Non-pigmented ciliary epithelial cell (primary cell): Measurements from ENCODE around the gene TRIP6.
"Not testable (repeated sequence)": the region's sequence is repeated elsewhere in the genome, so short reads cannot be mapped to it uniquely, and the experiment has no call there.

ENCODE experiments used
- DNase-seq: peaks from one replicate; pipeline ENCODE4 v3.0.0-alpha.2; 2010; ENCODE audit warnings: low read depth

TRIP6 gene

DNA sequence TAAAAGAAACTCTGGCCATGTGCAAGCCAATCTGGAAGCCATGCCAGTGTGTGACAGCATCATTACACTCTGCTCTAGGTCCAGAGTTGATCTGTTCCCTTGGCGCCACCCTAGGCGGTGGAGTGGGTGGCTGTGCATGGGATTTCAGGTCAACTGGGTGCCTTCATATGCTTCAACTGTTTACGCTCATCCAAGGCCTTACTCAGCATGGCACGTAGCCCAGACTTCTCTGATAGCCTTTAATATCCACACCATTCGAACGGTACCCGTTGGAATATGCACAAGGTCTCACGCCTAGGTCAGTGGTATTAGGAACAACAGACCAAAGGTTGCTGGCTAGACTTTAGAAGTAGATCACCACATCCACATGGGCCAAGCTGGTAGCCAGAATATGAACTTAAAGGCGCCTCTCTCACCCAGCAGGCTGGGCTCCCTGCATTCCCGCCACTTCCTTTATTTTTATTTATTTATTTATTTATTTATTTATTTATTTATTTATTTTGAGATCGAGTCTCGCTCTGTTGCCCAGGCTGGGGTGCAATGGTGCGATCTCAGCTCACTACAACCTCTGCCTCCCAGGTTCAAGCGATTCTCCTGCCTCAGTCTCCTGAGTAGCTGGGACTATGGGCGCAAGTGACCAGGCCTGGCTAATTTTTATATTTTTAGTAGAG lies 47.2 kb downstream of the TRIP6 start:
- no peak for DNase-seq

DNA sequence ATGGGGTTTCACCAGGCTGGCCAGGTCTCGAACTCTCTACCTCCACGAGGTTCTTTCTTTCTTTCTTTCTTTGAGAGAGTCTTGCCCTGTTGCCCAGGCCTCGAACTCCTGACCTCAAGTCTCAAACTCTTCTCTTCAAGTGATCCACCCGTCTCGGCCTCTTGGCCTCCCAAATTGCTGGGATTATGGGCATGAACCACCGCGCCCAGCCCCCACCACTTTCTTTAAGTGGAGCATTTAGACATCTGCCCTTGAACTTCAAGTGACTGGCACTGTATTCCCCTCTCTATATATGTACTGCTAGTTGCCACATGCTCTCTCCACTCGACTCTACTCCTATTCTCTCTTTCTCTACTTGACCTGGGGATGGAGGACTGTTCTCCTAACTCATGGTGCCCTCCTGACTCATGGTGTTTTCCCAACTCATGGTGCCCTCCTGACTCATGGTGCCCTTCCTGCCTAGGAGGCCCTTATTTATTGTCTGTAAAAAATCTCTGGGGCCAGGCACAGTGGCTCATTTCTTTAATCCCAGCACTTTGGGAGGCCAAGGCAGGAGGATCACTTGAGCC lies 47.8 kb downstream of the TRIP6 start:
- DNase-seq = no peak

DNA sequence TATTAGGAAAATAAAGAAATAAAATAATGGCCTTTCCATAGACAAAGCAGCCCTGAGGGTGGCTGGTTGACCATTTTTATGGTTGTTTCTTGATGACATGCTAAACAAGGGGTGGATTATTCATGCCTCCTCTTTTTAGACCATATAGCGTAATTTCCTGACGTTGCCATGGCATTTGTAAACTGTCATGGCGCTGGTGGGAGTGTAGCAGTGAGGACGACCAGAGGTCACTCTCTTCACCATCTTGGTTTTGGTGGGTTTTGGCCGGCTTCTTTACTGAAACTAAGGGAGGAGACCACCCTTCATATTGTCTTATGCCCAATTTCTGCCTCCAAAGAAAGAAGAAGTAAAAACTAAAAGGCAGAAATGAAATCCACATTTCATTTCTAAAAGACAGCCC lies 52.1 kb downstream of the TRIP6 start:
- DNase-seq = not testable (repeated sequence)

DNA sequence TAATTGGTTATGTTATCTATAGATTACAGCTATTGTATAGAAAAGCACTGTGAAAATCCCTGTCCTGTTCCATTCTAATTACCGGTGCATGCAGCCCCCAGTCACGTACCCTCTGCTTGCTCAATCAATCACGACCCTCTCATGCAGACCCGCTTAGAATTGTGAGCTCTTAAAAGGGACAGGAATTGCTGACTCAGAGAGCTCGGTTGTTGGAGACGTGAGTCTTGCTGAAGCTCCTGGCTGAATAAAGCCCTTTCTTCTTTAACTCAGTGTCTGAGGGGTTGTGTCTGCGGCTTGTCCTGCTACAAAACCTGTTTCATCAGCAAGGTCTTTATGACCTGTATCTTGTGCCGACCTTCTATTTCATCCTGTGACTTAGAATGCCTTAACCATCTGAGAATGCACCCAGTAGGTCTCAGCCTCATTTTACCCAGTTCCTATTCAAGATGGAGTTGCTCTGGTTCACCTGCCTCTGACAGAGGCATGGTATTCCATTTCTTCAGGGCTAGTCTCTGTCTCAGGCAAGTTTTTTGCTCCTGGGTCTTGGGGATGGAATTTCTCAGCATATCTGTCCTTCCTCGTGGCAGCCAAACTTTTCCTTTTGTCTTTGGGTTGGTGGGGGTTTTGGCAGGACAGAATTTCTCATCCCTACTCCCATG lies 52.7 kb downstream of the TRIP6 start:
- not testable (repeated sequence) for DNase-seq

DNA sequence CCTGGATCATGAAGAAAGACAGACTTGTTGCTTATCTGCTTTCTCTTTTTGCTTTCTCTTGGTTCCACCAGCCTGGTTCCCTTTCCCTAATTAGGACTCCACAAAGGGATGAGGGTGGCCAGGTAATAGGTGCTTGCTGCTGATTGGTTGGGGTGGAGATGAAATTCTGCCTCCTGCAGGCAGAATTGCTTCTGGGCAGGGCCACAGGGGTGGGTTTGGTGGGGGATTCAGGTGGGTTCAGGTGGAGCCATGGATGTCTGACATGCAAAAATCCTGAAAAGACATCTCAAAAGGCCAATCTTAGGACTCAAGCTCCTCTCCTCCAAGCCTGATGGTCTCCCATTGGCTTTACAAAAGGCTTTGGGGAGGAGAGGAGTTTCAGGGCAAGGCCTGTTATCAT lies 53.9 kb downstream of the TRIP6 start:
- no peak for DNase-seq
